Measurements from ENCODE around the gene RABGAP1L.
A peak's percentile ranks its signal among the peaks of the same experiment; 100 is the strongest.

The RABGAP1L gene

GRCh38 chr1:174211486-174211885, 52.2 kb downstream of the RABGAP1L start:
- no peak for TF ChIP-seq CTCF (IDR thresholded peaks at IDR 0.05; ENCODE audit: unreplicated experiment in 3 of 3)
- Mint-ChIP-seq H3K4me1 (no peaks in the 10 kb centered on the region), H3K27me3 (ENCODE audit: low read depth) (no peaks in the 10 kb centered on the region), H3K27ac (no peak overlapping the region), H3K9me3 (peaks cover 18% of the 10 kb centered on the region), H3K36me3 (ENCODE audit: low read depth) (peaks cover 4% of the 10 kb centered on the region), H3K4me3 (no peak overlapping the region)

- no peak overlapping the region for H3K27ac Mint-ChIP-seq
- H3K4me3 Mint-ChIP-seq: no peak overlapping the region
- H3K36me3 Mint-ChIP-seq (ENCODE audit: low read depth): peaks cover under 1% of the 10 kb centered on the region
- no peaks in the 10 kb centered on the region for H3K27me3 Mint-ChIP-seq (ENCODE audit: low read depth)
- H3K9me3 Mint-ChIP-seq: peaks cover 6% of the 10 kb centered on the region
- H3K4me1 Mint-ChIP-seq: no peaks in the 10 kb centered on the region
- no peak for TF ChIP-seq CTCF (IDR thresholded peaks at IDR 0.05; ENCODE audit: unreplicated experiment in 3 of 3)
These were observed 56.4 kb downstream of the RABGAP1L start for GRCh38 chr1:174215766-174216165.

GRCh38 chr1:174217248-174217647, 57.9 kb downstream of the RABGAP1L start:
- H3K9me3 Mint-ChIP-seq: peaks cover 1% of the 10 kb centered on the region
- H3K36me3 Mint-ChIP-seq (ENCODE audit: low read depth): peaks cover 14% of the 10 kb centered on the region
- H3K4me3 Mint-ChIP-seq: no peak overlapping the region
- no peaks in the 10 kb centered on the region for H3K27me3 Mint-ChIP-seq (ENCODE audit: low read depth)
- no peaks in the 10 kb centered on the region for H3K4me1 Mint-ChIP-seq
- no peak for TF ChIP-seq CTCF (IDR thresholded peaks at IDR 0.05; ENCODE audit: unreplicated experiment in 3 of 3)
- no peak overlapping the region for H3K27ac Mint-ChIP-seq

GRCh38 chr1:174217787-174218574, 58.7 kb downstream of the RABGAP1L start:
- Mint-ChIP-seq H3K4me3 (no peak overlapping the region), H3K27ac (no peak overlapping the region), H3K36me3 (ENCODE audit: low read depth) (peaks cover 19% of the 10 kb centered on the region), H3K27me3 (ENCODE audit: low read depth) (no peaks in the 10 kb centered on the region), H3K9me3 (peaks cover 6% of the 10 kb centered on the region), H3K4me1 (no peaks in the 10 kb centered on the region)
- peak; percentile 74 to 82 (median 78) for TF ChIP-seq CTCF (IDR thresholded peaks at IDR 0.05; ENCODE audit: unreplicated experiment in 3 of 3)

- H3K4me3 Mint-ChIP-seq: no peak overlapping the region
- H3K27ac Mint-ChIP-seq: no peak overlapping the region
- H3K36me3 Mint-ChIP-seq (ENCODE audit: low read depth): peaks cover 19% of the 10 kb centered on the region
- TF ChIP-seq CTCF (IDR thresholded peaks at IDR 0.05; ENCODE audit: unreplicated experiment in 3 of 3): no peak
- peaks cover 6% of the 10 kb centered on the region for H3K9me3 Mint-ChIP-seq
- no peaks in the 10 kb centered on the region for H3K4me1 Mint-ChIP-seq
- H3K27me3 Mint-ChIP-seq (ENCODE audit: low read depth): no peaks in the 10 kb centered on the region
These were observed 59.7 kb downstream of the RABGAP1L start for GRCh38 chr1:174218983-174219382.
